ENCODE results near the gene SLC9A7.

SLC9A7 gene

GRCh38 chrX:46597771-46598170 is 161.1 kb downstream of the SLC9A7 start:
- DNase-seq: no peak

- no peak for DNase-seq
Measured at GRCh38 chrX:46597208-46597607, 161.7 kb downstream of the SLC9A7 start.

- no peak for DNase-seq
Measured at GRCh38 chrX:46595084-46595483, 163.8 kb downstream of the SLC9A7 start.

GRCh38 chrX:46589977-46590723 is 168.8 kb downstream of the SLC9A7 start:
- no peak for DNase-seq

- DNase-seq: no peak
Measured at GRCh38 chrX:46588263-46588662, 170.7 kb downstream of the SLC9A7 start.

- DNase-seq: no peak
Measured at GRCh38 chrX:46587753-46588171, 171.2 kb downstream of the SLC9A7 start.

- no peak for DNase-seq
Measured at GRCh38 chrX:46587158-46587557, 171.8 kb downstream of the SLC9A7 start.

- DNase-seq: peak; percentile 11
Measured at GRCh38 chrX:46584736-46585135, 174.2 kb downstream of the SLC9A7 start.

GRCh38 chrX:46582966-46583365 is 176.0 kb downstream of the SLC9A7 start:
- no peak for DNase-seq

GRCh38 chrX:46582325-46582724 is 176.6 kb downstream of the SLC9A7 start:
- no peak for DNase-seq

- no peak for DNase-seq
Measured at GRCh38 chrX:46580613-46581012, 178.3 kb downstream of the SLC9A7 start.

GRCh38 chrX:46579250-46579649 is 179.7 kb downstream of the SLC9A7 start:
- no peak for DNase-seq

GRCh38 chrX:46577221-46578005 is 181.5 kb downstream of the SLC9A7 start:
- no peak for DNase-seq

- no peak for DNase-seq
Measured at GRCh38 chrX:46576458-46576857, 182.5 kb downstream of the SLC9A7 start.

- peak; percentile 19 for DNase-seq
Measured at GRCh38 chrX:46575991-46576392, 182.9 kb downstream of the SLC9A7 start.

GRCh38 chrX:46575586-46575985 is 183.3 kb downstream of the SLC9A7 start:
- no peak for DNase-seq

GRCh38 chrX:46574774-46575381 is 184.0 kb downstream of the SLC9A7 start:
- DNase-seq: peak; percentile 84

- peak; percentile 85 for DNase-seq
Measured at GRCh38 chrX:46573892-46574773, 184.8 kb downstream of the SLC9A7 start.

- DNase-seq: peak; percentile 83
Measured at GRCh38 chrX:46573331-46573891, 185.5 kb downstream of the SLC9A7 start, which contains the start of gene CHST7. Gene CHST7 (plus strand): TSS chrX:46573765. CDS start chrX:46573932, 167 bp downstream.

- DNase-seq: peak; percentile 66
Measured at GRCh38 chrX:46572340-46572936, 186.5 kb downstream of the SLC9A7 start.

- no peak for DNase-seq
Measured at GRCh38 chrX:46571423-46572339, 187.2 kb downstream of the SLC9A7 start.

All from RPMI8226 (cell line).